HG03064 (cell line): ENCODE measurements around the gene FGD3.

Experiments used
- ATAC-seq: cut with Tn5 transposase; IDR thresholded peaks from one replicate; pipeline ENCODE4 v1.9.1; 2021; ENCODE audit warnings: low read depth; ENCODE audit not compliant: unreplicated experiment

The FGD3 gene

DNA sequence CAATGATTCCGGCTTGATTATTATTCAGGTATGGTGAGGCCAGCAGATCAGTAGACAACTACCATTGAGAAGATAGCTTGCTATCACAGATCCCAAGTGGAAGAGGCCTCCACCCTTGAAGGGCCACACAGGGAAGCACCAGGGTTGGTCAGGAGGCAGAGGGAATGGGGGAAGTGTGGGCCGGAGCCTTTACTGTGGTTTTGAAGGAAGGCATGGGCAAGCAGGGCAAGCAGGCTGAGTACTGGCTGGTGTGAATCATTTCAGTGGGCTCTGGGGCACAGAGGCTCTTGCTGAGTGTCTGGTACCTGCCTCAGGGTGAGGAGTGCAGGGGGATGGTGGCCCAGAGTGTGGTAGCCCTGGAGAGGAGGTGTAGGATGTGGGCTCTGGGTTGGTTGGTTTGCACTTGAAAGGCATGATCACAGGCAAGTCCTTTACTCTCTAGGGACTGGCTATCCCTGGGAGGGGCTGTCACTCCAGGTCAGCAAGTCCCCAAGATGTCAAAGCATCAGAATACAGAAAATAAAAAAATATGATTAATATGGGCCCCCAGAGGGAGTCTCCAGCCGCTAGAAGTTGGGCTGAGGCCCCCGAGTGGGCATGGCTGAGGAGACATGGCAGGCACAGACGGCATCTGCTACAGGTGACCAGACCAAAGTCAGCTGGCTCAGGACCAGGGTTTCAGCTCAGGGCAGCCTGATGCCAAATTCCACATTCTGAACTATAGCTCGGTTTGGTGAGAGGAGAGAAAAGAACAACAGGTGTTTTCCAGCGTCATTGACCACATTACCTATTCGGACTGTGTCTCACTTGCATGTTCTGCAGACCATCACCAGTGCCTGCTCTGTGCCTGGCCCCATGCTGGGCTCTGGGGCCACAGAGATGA is 101.5 kb downstream of the FGD3 start:
- no peak for ATAC-seq

DNA sequence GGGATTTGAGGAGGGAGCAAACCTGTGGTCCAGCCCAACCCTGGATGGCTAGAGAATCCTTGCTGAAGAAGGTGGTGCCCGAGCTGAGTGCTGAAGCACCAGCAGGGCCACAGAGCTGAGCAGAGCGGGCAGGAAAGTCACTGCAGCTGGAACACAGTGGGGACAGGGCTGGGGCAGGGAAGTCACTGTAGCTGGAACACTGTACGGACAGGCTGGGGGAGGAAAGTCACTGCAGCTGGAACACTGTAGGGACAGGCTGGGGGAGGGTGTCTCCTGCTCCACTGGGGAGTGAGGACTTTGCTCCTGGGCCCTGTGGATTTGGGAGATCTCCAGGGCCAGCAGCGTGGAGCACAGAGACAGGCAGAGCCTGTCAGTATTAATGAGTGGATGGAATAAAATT is 102.2 kb downstream of the FGD3 start:
- no peak for ATAC-seq

DNA sequence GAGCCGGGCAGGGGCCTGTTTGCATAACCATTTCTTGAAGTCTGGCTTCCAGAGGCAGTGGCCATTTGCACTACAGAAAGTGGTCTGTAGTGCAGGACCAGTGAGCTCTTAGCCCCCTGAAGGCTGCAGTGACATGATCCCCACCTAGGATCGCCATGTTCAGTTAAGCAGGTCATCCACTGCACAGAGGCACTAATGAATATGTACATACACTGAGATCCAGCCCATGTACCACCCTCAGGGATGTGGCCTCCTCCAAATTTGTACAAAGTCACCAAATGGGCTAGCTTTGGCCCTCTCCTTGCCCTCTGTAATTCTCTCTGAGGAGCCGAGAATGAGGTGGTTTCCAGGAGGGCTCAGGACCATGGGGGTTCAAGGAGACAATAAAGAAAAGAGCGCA is 102.9 kb downstream of the FGD3 start:
- ATAC-seq = no peak

DNA sequence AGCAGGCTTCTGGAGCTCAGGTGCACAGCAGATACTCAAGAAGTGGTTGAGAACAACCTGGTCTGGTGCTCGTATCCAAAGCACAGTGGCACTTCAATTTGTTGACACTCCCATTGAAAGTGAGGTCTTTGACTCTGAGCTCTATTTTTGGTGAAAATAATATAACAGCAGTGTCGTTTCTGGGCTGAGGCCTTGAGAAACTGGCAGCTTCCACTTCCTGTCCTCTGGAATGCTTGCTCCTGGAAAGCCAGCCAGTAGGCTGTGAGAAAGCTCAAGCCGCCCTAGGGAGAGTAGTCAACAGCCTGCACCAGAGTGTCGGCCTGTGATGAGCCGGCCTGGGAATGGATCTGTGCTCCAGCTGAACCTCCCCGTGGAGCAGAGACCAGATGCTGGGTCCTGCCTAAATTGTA is 104.4 kb downstream of the FGD3 start:
- ATAC-seq = no peak

DNA sequence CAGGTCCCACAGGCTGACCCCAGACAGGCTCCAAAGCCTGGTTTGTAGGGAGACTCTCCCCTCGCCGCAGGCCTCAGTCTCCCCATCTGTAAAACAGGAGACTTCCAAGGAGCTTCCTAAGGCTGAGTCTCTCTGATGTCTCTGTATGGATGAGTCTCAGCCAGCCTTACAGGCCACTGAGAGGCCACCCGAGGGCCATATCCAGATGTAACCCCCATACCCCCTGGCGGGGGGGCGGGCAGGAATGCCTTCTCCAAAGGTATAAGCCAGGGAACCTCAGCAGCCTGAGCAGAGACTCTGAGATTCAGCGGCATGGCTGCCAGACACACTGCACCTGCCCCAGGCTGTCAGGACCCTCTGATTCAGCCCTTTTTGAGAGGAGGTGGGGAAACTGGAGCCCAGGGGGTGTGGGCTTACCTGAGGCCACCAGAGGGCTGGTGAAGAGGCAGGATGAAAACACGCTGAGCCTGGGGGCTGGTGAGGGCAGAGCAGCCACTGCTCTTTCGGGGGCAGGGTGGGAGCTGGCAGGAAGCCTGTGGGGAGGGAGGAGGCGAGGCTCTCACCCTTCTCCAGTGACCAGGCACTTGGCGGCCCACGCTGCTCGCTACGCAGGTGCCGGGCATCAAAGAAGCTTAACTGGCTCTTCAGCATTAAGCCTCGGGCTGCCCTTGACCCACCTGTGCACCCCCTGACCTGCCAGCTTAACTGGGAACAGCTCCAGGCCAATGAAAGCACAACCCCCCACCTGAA is 105.6 kb downstream of the FGD3 start:
- ATAC-seq = no peak

DNA sequence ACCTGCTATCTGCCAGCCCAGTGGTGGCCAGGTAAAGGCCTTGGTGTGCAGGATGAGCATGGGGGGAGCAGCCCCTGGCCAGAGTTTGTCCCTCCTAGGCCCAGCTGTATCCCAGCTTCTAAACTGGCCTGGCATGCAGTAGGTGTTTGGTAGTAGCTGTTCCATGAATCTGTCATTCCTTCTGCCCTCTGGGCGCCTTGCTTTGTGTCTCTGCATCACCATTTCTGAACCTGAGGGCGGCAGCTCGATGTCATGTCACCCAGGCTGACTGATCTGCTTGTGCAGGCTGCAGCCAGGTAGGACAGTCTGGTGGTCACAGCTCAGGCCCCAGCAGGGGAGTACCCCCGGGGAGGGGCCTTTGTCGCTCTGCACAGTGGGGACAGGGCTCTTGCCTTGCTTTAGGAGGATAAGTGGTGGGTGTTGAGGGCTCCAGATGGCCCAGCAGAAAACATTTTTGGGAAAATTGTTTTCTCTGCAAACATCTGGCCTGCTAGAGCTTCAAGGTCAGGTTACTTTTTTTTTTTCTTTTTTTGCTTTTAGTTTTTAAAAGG is 106.5 kb downstream of the FGD3 start:
- ATAC-seq = no peak

DNA sequence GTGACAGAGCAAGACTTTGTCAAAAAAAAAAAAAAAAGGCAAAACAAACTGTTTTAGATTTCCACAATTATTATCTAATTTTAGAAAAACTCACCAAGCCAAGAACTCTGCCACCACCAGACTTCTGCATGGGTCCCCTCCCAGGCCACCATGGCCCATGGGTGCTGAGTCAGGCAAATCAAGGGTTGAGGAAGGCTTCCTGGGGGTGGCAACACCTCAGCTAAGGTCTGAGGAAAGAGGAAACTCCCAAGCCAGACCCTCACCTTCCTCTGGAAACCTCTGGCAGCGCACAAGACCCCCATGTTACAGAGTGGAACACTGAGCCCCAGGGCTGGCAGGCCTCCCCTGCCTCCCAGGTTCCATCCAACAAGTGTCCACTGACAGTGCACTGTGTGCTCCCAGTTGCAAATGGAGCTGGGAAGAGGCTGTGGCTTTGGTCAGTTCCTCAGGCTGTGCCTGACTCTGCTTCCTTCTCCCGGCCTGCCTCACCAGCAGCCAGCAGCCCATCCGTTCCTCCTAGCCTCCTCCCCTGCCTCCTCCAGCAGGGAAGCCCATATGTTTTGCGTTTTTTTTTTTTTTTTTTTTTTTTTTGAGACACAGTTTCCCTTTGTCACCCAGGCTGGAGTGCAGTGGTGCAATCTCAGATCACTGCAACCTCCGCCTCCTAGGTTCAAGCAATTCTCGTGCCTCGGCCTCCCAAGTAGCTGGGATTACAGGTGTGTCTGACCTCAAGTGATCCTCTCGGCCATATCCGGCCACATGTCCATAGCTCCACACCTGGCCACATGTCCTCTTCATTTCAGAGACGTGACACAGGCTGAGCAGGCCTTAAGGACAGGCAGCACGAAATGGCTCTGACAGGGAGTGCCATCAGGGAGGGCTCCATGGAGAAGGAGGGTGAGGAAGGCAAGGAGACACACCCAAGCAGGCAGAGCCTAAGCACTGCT is 107.7 kb downstream of the FGD3 start:
- ATAC-seq = no peak

DNA sequence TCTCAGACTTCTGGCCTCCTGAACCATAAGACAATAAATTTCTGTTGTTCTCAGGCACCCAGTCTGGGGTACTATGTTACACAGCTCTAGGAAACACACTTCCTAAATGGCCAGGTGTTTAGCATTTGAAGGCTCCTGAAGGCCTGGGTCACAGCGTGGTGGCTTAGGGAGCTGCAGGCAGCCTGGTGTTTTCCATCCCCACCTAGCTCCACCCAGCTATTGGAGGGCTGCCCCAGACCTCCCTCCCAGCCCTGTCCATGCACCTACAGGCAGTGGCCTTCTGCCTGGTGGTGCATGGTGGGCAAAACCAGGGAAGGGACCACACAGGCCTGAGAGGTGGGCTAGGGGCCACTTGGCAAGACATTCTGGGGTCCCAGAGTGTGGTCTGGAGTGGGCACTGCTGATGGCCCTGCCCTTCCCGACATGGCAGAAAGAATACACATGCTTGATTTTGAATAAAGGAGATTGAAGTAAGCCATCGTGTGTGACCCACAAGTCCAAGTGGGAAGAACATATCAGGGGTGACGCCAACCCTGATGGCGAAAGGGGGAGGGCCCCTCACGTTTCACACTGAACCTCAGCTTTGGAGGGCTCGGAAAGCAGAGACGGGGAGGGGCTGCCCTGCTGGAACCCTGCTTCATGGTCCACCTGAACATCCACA is 109.8 kb downstream of the FGD3 start:
- ATAC-seq = no peak

DNA sequence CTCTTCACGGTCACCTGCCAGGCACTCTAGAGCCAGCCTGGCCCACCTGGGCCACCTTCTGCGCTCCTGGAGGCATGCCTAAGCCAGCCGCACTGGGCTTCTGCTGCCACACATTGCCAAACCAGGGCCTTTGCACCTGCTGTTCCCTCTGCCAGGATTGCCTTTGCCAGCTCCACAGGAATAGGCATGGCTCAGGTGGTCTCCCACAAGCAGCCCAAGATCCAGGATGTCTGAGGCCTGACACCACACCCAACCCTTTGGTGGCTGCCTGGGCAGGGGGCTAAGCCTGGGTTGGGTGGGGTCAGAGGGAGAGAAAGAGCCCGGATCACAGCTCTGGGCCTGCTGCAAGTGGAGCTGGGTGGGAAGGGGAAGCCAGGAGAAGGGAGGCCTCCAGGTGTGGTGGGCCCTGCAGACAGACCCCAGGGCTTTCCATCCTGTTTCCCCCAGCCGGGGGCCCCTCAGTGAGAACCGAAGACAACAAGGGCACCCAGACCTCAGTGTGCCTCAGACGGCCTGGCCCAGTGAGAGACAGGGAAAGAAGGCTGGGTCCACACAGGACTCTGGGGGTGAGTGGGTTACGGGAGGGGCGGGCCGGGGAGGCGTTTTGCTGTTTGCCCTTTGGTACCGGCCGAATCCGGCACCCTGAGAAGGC is 110.5 kb downstream of the FGD3 start:
- ATAC-seq = peak; percentile 14

DNA sequence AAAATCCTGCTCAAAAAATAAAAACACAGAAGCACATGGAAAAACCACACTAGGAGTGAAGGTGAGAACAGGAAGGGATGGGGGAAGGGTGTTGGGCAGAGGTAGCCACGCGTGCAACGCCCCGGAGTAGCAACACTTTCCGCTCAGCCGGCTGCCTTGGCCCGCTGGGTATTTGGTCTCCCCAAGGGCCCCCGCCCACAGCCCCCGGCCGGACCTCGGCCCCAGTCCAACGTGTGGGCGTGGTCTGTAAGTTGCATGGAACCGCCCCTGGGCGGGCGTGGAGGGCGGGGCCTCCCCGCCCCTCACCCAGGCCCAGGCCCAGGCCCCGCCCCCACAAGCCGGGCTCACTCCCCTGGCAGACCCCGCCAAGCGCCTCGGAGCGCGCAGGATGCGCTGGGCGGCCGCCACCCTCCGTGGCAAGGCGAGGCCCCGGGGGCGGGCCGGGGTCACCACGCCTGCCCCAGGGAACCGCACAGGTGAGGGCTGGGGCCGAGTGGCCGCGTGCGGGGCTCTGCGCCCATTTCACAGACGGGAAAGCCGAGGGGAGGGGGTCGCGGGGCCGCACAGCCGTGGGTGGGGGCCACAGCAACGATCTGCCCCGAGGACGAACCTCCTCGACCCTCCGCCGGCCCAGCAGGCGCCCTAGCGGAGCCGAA is 111.2 kb downstream of the FGD3 start, which contains the start of gene SUSD3:
SUSD3 (plus strand) TSS at position 347 of the 656 bp plus-strand sequence; CDS start at position 389, 42 bp downstream.
- peak; percentile 39 for ATAC-seq

DNA sequence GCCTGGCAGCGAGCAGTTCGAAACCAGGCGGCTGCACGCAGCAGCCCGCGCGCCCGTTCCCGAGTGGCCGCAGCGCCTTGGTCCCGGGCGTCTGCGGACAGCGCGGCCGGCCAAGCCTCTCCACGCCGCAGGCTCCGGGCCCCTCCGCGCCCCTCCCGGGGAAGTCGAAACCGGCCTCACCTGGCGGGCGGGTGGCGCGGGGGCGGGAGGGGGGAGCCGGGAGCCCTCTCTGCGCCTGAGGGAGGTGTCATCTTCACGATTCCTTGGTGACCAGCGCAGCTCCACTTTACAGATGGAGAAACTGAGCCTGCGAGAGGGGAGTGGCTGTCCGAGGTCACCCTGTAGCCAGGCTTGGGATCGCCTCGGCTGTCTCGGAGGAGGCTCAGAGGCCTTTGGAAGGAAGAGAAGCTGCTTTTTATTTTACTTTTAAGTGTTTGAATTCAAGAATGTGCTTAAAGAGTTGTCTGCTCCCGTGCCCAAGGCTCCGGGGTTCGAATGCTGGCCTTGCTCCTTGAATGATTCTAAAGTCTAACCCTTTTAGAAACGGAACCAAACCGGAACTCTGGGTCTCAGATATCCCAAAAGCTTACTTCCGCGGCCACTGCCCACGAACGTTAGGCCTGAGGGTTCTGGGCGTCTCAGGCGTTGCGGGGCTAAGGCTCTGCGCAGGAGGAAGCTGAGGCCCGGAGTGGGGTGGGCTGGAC is 111.8 kb downstream of the FGD3 start:
- ATAC-seq = no peak

DNA sequence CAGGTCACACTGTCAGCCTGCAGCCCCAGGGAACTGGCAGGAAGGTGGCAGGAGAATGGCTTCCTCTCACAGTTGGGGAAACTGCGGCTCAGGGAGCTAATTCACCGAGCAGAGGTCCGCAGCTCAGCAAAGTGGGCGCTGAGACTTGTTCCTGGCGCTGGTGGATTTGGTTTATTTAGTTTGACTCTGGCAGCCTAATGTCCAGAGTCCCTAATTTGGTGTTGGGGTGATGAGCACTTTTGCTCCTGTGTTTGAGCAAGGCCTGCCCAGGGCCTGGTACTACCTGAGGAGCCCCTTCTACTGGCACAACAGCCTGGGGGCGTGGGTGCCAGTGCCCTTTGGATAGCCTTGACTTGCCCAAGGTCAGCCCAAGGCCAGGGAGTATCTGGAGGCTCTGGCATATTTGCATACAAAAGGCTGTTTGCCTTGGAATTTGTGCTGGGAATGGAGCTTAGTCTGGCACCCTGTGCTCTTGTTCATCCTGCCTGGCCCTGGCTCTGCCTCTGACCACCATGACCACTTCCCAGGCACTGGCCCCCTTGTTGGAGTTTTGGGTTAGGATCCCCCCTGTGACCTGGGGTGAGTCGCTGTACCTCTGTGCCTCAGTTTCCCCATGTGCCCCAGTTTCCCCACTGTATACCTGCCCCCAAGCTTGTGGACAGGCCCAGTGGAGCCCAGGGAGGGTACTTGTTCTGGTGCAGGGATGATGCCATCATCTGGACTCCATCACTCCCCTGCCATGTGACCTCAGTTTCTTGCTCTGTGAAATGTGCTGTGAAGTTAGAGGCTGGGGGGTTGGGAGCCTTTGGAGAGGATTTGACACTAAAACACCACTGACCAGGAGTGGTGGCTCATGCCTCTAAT is 112.6 kb downstream of the FGD3 start:
- no peak for ATAC-seq

DNA sequence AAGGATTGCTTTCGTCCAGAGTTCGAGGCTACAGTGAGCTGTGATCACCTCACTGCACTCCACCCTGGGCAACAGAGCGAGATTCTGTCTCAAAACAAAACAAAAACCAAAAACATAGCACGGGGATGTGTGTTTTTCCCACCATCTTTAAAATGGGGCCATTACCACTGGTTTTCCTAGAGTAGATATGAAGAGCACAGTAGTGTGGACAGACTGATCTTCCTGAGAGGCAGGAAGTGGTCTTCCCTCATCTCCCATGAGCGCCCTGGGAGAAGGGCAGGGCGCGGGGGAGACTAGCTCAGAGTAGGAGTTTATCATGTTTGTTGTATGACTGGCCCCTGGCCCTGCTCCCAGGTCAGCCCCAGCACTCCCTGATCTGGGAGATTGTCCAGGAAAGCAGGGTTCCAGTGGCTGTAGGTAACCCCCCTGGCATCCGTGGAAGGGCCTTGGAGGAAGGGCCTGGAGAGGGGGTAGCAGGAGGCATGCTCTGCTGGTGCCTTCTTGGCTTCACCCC is 113.5 kb downstream of the FGD3 start:
- ATAC-seq = no peak

DNA sequence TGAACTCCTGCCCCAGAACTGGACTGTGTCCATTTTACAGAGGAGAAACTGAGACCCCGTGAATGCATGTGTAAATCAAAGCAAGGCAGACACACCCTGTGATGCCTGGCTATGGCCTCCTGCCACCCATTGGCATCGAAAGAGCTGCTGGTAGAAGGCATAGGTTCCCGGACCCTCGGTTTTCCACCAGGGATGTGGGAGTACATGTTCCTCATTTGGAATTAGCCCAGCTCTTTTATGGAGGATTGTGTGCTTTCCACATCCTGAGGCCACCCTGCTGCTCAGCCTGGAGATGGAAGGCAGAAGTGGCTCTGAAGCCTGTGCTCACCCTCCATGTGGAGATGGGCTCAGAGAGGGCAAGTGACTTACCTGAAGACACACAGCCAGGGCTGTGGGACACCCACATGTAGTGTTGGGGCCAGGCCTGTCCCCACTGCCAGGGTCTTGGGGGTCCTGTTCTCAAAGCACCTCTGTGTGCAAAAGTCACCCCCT is 114.0 kb downstream of the FGD3 start:
- ATAC-seq = no peak

DNA sequence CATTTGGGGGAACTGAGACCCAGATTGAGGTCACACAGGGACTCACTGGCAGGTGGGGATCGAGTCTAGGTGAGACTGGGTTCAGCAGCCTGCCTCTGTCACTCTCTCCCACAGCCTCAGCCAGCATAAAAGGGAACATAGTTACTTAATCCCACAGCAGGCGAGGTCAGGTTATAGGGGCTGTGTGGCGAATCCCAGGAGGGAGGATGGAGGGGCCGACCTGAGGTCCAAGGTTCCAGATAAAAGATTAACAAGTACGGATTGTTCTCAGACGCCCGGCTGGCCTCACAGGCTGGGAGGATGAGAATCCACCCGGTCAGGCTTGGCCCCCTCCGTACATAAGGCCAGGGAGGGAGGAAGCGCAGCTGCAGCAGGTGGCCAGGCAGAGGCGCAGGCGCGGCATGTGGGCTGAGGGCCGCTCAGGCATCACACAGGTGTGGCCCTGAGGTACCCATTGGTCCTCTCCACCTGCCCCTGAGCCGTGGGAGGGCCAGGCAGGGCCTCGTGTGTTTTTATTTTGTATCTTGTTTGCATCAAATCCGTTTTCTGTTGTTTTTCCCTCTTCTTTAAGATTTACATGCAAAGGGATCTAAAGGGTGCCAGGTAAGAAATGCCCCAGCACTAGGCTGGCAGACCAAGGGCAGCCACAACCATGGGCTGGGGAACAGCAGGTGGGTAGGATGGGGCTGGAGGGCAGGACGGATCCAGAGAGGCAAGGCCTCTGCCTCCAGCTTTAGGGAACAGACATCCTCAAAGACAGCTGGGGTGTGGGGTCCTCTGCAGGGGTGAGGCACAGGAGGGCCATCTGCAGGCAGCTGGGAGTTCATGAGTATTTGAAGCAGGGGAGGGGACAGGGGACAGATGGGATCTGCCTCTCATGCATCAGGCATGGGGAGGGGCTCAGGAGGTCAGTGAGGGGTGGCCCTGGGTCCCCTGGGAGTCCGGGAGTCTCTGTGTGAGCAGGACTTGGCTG is 114.8 kb downstream of the FGD3 start:
- ATAC-seq = peak; percentile 30
